ENCODE data around the gene RNF8. TPM values are rescaled to one million over a fixed set of nuclear protein-coding genes. Genes with fewer than 3 reads are reported as not detected.

Gene RNF8
- total and polyA plus RNA-seq, 2 donors (not counting 3 experiments of a cell fraction or from before 2014, with no cell fraction given): 16.6 to 27.3 TPM

GRCh38 chr6:37381579-37381978 is 27.8 kb downstream of the RNF8 start:
- no peaks in the 10 kb centered on the region for H3K9me1 ChIP-seq (replicated peaks; ENCODE audit: control insufficient read depth, extremely low read depth, insufficient read depth, low read length)
- no peaks in the 10 kb centered on the region for H3K79me2 ChIP-seq (ENCODE audit: control insufficient read depth, insufficient read depth, low read length)
- no peaks in the 10 kb centered on the region for H3K4me1 ChIP-seq (ENCODE audit: control insufficient read depth, extremely low read depth, insufficient read depth, low read length)
- dilution Hi-C loops (cut with MboI; ENCODE audit: extremely low pct_ligation_motif_present, low sequenced_read_pairs): no loop called here
- no peaks in the 10 kb centered on the region for H3K27me3 ChIP-seq (ENCODE audit: control insufficient read depth in 2 of 2, insufficient read depth in 2 of 2, low read length in 2 of 2)
- CTCF ChIA-PET: interaction anchor here (1.0 to 1.9 kb wide), 10 partner anchors 9 to 1190 kb away, joined by 3 to 12 read pairs (median 4); no protein-coding TSS in a partner anchor
- DNase-seq (ENCODE audit: low read depth, low spot score): peak; percentile 60
- FAIRE-seq: peak; percentile 79
- no peak overlapping the region for H3K4me3 ChIP-seq (replicated peaks in 1 of 3; ENCODE audit: insufficient read depth in 1 of 3, low read depth in 1 of 3, low read length in 3 of 3)
- H3K27ac ChIP-seq (ENCODE audit: insufficient read depth, low read depth, low read length): no peak overlapping the region
- BruUV-seq (replicated peaks): no TSS peak
- POLR2A ChIA-PET: no interaction called here
- H2AFZ ChIP-seq (ENCODE audit: low read depth, low read length): no peak overlapping the region
- no peaks in the 10 kb centered on the region for H3K9me3 ChIP-seq (replicated peaks; ENCODE audit: control insufficient read depth, insufficient read depth, low read length)
- TF ChIP-seq POLR2AphosphoS5 (IDR thresholded peaks at IDR 0.05; ENCODE audit: insufficient read depth, low read depth, low read length) (no peak), POLR2A (IDR thresholded peaks at IDR 0.05; ENCODE audit: low read depth, low read length) (no peak), MYC (IDR thresholded peaks at IDR 0.05; ENCODE audit: low read depth, low read length) (no peak), FOS (IDR thresholded peaks at IDR 0.05; ENCODE audit: borderline replicate concordance, insufficient read depth, low read length) (no peak), GATA2 (IDR thresholded peaks at IDR 0.05; ENCODE audit: insufficient read depth, insufficient read length, low read depth, low read length) (no peak), JUN (IDR thresholded peaks at IDR 0.05; ENCODE audit: borderline replicate concordance, insufficient read depth, insufficient read length, low read depth) (no peak), EZH2 (IDR thresholded peaks at IDR 0.05; ENCODE audit: borderline replicate concordance, low read depth, low read length, severe bottlenecking) (no peak)
- TF ChIP-seq, protein P1, sequence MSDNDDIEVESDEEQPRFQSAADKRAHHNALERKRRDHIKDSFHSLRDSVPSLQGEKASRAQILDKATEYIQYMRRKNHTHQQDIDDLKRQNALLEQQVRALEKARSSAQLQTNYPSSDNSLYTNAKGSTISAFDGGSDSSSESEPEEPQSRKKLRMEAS (IDR thresholded peaks at IDR 0.05; ENCODE audit: insufficient read depth, insufficient read length): no peak
- TF ChIP-seq, protein P2, sequence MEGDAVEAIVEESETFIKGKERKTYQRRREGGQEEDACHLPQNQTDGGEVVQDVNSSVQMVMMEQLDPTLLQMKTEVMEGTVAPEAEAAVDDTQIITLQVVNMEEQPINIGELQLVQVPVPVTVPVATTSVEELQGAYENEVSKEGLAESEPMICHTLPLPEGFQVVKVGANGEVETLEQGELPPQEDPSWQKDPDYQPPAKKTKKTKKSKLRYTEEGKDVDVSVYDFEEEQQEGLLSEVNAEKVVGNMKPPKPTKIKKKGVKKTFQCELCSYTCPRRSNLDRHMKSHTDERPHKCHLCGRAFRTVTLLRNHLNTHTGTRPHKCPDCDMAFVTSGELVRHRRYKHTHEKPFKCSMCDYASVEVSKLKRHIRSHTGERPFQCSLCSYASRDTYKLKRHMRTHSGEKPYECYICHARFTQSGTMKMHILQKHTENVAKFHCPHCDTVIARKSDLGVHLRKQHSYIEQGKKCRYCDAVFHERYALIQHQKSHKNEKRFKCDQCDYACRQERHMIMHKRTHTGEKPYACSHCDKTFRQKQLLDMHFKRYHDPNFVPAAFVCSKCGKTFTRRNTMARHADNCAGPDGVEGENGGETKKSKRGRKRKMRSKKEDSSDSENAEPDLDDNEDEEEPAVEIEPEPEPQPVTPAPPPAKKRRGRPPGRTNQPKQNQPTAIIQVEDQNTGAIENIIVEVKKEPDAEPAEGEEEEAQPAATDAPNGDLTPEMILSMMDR (IDR thresholded peaks at IDR 0.05; ENCODE audit: extremely low read depth in 1 of 2, insufficient read depth in 1 of 2, low read depth in 1 of 2, low read length in 2 of 2): peak; percentile 45 to 52
- no peak overlapping the region for H3K9ac ChIP-seq (replicated peaks; ENCODE audit: extremely low read depth, insufficient read depth, low read length)
- H3K4me2 ChIP-seq (ENCODE audit: insufficient read depth, low read length): no peak overlapping the region
- intact Hi-C loops (cut with micrococcal nuclease): no loop called here
- H4K20me1 ChIP-seq (replicated peaks; ENCODE audit: control insufficient read depth, extremely low read depth, insufficient read depth, low read length): no peaks in the 10 kb centered on the region
- peaks cover 0 to 4% of the 10 kb centered on the region in 2 experiments for H3K36me3 ChIP-seq (ENCODE audit: control insufficient read depth in 2 of 2, extremely low read depth in 1 of 2, insufficient read depth in 2 of 2, low read length in 2 of 2)
